ENCODE data around the gene DIP2C.

GRCh38 chr10:440127-440526 is 249.3 kb downstream of the DIP2C start:
- TF ChIP-seq CTCF (IDR thresholded peaks at IDR 0.05) (no peak), POLR2A (IDR thresholded peaks at IDR 0.05) (no peak)

Measured in testis (tissue), 2 donors.